Stimulated activated CD8-positive, alpha-beta memory T cell treated with anti-CD3 and anti-CD28 coated beads, Interleukin-15, amount 100 ng/mL, for 1 hour (primary cell): ENCODE data around the gene MMRN1.

Experiments
- DNase-seq: peaks from one replicate; pipeline ENCODE4 v3.0.0-alpha.2; 2020; ENCODE audit warnings: low read depth

The MMRN1 gene

DNA sequence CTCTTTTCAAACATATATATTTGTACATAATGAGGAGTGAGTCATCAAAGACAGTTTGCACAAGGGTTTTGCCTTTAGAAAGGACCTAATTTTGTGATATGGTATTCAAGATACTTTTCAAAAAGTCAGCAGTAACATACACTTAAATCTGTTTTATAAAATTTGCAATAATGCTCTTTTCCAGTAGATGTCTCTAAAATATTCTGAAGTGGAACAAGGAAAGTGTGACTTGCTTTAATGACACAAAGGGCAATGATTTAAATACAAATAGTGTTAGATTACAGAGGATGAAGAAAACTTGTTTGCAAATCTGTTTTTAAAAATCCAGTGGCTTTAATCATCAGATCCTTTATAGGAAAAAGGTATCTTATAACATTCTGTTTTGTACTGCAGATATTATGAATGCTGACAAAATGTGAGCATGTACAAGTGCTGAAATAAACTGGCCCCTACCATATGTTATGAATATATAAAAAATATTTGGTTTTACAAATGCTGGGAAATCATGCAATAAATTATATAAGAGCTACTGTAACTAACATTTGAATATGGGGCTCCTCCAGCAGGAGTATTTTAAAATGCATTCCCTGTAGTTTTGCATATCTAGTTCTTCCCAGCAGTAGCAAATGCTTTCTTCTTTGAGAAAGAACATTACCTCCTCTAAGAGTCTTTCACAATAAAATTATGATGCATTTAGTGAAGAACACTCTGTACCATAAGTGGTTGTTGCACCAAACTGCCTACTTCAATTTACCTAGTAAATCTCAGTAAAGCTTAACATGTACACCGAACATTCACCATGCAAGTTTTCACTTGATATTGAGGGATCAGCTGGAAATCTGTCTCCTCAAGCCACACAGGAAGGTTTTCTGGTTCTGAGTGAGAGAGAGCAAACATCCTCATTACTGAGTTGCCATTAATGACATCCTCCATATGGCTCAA lies 20.2 kb downstream of the MMRN1 start:
- DNase-seq: no peak

DNA sequence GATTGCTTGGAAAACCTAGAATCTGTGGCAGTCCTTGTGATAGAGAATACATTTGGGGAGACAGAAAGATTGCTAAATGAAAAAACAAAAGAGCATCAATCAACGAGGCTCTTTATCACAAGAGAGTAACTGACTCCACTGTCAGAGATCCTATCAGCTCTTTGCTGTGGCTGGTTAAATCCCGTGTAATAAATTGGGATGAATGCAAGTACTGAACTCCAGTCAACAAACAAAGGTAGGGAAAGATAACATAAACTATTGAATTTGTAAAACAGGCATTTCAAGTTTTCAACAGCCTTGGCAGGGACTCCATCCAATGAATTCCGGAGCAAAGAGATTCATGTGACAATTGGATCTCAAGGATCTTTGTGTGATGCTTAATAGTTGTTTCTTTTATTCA lies 21.3 kb downstream of the MMRN1 start:
- no peak for DNase-seq

DNA sequence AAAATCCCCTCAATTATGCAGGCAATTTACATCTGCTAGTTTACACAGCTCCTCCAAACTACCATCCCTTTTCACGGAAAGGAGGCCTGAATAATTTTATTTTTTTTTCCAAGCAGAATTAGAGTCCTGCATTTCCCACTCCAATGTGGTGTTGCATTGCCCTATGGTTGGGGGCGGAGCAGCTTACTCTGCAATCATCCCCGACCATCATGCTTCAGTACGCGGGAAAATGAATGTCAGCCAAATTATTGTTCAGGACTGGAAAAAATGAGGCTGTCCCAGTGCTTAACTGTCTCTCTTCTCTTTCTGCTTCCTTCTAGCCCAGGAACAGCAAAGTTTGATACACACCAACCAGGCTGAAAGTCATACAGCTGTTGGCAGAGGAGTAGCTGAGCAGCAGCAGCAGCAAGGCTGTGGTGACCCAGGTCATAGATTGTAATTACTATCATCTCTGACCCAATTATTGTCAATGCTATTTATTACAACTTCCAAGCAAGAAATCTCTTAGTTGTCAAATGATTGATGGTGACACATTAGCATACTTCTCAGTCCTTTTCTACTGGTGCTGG lies 28.3 kb downstream of the MMRN1 start:
- no peak for DNase-seq

DNA sequence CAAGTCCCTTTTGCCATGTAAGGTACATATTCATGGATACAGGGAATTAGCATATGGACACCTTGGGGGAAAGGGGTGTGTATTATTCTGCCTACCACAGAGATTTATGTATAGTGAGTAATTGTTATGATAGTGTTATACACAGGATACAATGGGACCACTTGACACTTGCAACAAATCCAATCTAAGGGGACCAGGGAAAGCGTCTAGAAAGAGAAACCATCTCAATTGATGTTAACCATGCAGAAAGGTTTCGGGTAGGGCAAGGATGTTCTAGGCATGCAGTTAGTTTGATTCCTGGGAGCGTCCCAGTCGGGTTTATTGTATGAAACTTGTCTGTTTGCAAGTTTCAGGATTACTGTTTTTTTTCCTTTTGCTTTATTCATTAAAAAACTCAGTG lies 34.2 kb downstream of the MMRN1 start:
- DNase-seq: no peak

DNA sequence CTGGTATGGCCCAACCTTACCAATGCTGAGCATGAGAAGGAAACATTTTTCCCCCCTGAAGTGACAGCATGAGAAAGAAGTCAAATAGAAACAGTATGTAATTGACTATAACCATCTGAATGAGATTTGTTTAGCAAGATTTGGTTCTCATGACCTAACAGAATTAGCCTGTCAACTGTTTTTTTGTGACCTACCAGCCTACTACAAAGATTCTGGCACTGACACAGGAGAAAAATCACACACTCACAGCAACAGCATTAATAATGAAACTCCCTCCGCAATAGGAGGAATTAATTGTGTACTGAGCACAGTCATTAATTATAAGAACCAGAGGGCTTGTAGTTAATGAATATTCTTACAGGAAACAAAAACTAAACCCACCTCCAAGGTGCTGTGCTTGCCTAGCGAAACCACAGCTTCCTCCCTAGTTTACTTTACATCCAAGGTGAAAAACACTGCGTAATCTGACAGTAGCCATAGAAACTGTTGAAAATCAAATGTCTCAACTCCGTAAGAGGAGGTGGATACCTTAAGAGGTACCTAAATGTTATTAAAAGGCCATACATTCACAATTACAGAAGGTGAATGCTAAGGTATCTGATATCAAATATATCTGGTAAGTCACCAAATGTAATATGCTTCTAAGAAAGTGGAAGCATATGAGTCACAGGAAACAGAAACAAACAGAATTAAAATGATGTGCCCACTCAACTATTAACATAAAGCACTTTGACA lies 34.9 kb downstream of the MMRN1 start:
- no peak for DNase-seq

DNA sequence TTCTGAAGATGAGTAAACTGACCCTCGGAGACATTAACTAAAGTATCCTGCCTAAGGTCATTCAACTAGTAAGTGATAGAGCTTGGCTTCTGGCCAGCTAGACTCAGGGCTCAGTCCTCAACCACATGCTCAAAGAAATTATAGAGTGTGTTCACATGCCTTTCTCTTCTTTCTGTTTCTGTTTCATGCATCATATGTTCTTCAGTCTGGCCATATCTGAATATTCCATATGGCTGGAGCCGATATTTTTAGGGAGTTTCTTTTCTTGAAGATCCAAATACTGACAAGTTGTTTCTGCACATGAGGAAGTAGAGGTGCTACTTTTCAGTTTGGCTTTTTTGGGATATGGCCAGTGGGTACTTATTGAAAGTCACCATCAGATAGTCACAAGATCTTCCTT lies 44.9 kb downstream of the MMRN1 start:
- no peak for DNase-seq

DNA sequence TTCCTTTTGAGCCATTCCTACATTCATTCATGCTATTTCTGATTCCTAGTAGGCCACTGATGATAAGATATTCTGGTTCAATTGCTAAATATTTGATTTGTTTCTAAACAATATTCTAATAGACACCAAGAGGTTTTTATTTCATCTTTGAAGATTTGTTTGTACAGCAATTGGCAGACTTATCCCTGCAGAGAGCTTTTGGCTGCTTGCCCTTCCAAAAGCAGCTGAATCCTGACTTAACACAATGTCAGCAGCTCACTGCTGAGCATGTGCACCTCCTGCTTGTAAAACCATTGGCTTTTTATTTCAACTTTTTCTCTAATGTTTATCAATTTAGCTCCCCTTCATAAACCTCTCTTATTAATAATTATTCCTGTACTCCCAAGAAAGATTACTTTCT lies 45.3 kb downstream of the MMRN1 start:
- DNase-seq: no peak

DNA sequence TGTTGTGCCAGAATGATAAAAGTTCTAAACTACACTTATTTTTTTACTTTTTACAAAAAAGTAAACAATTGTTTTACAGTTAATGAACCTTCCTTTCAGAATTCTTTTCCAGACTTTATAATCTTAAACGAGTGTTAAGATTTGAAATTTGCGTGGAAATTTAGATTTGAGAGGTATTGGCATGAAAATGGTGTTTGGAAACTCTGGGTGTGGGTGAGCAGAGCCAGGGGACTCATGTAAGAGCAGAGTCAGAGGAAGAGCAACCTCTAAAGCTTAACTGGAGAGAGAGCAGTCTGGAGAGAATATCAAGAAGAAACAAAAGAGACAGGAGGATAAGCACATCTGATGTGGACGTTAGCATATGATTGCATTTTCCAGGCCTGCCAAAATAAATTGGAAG lies 48.2 kb downstream of the MMRN1 start:
- DNase-seq: no peak

DNA sequence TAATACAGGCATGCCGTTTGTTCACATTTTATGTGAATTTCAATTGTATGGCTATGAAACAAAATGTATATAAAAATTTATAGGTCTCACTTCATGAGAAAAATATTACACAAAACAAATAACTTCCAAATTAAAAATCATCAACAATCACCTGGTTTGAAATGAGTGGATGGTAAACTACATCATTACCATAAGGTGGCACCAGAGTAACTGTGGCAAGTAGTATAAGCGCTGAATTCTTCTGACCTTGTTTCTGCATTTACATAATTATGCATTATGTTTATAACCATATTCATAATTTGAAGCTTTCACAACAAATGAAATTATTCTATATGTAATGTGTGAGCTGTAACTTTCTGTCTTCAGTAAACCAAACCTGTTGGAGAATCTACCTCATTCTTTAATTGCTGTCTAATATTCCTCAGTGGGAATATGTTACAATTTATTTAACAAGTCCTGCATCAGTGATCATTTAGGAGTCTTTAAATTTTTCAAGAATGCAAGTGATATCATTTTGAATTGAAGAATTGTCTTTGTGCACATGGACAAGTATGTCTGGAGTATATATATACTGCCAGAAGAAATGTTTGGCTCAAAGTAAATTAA lies 55.2 kb downstream of the MMRN1 start:
- DNase-seq: no peak

DNA sequence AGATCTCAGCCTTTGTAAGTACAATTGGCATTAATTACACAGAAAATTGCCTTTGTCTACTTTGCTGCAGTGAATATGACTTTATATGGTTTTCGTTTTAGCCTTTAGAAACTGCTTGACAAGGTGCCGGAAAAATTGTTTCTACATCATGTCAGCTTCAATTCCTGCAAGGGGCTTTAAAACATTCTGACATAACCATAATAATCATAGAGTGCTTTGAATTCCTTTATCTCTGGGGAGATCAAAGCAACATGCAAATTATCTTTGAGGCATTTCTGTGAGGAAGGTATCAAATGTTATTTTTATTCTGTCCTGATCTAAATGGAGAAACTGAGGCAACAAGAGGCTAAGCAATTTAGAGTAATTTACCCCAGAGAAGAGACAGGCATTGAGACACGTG lies 57.8 kb downstream of the MMRN1 start:
- DNase-seq: no peak

DNA sequence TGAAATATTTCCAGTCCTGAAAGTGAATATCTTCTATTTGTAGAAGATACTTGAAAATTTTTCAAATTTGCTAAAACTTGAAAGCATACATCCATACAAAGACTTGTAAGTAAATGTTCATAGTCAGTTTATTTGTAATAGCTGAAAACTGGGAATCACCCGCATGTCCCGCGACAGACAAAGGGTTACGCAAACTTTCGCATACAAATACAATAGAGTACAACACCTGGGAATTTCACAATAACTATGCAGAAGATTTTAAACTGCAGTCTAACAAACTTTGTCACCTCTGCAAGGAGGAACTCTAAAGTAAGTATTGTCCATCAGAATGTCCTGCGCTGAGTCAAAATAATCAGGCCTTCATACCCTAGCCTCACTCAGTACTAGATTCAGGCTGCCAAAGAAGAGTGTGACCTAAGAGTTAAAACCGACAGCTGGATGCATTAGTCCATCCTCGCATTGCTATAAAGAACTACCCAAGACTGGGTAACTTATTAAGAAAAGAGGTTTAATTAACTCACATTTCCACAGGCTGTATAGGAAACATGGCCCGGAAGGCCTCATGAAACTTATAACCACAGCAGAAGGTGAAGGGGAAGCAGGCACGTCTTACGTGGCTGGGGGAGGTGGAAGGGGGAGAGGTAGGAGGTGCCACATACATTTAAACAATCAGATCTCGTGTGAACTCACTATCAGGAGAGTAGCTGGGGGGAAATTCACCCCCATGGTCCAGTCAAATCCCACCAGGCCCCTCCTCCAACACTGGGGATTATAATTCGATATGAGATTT lies 60.4 kb downstream of the MMRN1 start:
- DNase-seq: no peak

DNA sequence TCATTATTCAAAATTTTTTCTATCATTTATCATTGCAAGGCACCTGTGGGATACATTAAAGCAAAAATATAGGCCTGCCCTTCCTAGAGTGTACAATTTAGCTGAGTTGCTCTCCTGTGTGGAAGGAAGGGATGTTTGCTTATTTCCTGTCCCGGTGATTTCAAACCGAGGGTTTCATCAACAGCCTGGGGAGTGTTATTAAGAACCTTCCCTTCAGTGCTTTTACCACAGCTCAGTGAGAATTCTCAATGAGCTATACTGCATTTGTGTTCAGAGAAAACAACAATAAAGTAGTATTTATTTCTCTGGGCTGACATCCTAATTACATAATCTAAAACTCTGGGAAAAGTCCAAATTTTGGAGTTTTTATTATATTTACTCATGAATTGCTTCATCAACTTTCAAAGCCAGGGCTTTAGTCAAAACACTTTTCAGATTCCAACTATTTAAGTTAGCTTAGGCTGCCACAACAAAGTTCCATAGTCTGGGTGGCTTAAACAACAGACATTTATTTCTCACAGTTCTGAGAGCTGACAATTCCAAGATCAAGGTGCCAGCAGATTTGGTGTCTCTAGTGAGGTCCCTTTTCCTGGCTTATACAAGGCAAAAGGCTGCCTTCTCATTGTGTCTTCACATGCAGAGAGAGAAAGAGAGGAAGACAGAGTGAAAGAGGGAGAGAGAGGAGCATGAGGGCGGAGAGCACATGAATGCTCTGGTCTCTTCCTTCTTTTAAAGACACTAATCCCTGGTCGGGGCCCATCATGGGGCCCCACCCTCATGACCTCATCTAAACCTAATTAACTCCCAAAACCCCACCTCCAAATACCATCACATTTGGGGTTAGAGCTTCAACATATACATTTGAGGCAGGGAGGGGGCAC lies 62.6 kb downstream of the MMRN1 start:
- DNase-seq: no peak

DNA sequence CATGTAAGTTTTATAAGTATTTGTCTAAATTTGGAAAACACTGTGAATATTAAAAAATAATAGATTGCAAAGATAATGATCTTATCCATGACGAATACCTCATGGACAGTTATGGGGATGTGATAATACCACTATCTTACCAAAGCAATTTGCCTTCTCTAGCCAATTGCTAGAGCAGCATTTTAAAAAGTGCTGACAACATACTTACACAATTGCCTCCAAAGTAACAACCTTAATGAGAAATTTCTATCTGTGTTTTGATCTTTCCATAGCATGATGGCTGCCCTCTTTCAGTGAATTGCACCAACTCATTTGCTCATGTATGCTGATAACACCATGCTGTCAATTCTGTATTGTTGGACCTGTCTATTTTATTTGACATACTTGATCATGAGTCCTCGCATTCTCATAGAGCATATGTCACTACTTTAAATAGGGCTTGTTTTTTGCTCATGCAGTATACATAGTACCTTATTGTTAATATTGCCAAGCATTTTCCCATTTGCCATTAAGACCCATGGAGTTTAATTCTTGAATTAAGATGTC lies 87.2 kb downstream of the MMRN1 start:
- no peak for DNase-seq

DNA sequence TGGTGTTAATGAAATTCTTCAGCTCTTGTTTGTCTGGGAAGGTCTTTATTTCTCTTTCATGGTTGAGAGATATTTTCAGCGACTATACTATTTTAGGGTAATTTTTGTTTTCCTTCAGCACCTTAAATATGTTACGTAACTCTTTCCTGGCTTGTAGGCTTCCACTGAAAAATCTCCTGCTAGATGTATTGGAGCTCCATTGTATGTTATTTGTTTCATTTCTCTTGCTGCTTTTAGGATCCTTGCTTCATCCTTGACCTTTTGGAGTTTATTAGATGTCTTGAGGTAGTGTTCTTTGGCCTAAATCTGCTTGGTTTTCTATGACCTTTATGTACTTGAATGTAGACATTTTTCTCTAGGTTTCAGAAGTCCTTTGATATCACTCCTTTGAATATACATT lies 93.6 kb downstream of the MMRN1 start:
- DNase-seq: no peak

DNA sequence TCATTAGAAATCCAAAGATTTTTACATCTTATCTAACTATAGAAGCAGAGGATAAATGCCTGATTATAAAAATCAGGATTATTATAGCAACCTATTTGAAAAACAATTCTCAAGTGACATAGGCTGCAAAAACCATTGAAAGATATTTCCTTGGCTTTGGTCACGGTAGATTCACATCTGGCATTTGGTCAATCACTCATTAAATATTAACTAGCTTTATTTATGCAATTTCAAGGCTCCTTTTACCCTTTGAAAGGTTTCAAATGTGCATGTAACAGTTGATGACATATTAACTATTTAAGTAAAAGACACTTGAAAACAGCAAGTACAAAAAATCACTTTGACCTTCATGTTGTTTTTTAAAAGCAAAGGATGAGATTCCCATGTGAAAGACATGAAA lies 98.1 kb downstream of the MMRN1 start:
- DNase-seq: no peak

DNA sequence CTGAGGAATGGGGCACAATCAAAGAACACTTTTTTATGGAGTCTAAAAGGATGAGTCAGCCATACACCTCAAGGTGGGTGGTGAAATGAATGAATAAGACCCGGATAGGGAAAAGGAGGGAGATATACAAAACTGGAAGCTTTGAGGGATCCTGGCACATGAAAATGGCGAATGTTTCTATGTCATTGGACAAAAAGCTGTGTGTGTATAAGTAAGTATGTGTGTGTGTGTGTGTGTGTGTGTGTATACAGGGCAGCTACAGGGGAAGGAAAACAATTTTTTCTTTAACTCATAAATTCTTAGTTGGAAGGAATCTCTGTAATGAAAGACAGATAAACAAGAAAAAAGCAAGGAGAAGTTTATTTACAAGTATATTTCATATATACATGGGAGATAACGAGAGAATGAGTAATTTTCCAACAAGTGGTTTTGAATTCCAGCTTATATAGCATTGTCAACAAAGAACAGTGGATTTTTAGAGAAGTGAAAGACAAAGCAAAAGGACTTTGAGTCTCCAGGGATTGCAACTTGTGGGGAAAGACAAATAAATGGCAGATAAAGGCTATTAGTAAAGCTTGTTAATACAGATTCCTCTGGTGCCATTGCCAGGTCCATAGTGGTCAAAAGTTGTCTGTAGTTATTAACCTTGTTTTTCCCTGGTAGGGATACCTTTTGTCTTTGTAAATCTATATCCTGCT lies 99.7 kb downstream of the MMRN1 start:
- DNase-seq: no peak

DNA sequence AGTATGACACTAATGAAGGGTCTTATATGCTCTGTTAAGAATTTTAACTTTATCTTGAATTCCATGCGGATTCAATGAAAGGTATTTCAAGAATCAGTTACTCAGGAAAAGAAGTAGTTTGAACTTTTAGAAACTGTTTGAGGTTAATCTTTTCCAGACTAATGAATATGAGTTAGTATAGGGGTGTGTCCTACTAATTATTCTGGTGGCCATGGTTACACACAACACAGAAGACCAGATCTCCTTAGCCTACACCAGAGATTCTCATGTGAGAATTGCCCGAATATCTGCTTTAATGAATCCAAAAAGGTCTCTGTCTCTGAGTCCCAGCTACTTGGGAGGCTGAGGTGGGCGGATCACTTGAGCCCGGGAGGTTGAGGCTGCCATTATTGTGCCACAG lies 100.4 kb downstream of the MMRN1 start:
- DNase-seq: no peak

DNA sequence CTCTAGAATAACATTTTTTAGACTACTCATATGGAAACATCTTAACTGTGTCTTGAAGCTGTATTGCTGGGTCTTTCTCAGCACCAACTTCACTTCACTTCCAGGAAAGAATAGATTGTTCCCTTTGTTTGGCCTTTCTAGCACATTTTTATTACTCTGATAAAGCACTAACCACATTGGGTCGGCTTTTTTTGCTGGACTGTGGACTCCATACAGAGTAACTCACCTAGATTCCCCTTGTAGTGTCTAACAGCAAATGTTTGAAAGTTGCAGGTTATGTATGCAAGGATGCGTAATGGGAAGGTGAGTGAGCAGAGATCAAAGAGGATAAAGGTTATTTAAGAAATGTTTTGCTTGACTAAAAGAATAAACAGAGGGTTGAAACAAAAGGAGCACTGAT lies 101.2 kb downstream of the MMRN1 start:
- DNase-seq: no peak

DNA sequence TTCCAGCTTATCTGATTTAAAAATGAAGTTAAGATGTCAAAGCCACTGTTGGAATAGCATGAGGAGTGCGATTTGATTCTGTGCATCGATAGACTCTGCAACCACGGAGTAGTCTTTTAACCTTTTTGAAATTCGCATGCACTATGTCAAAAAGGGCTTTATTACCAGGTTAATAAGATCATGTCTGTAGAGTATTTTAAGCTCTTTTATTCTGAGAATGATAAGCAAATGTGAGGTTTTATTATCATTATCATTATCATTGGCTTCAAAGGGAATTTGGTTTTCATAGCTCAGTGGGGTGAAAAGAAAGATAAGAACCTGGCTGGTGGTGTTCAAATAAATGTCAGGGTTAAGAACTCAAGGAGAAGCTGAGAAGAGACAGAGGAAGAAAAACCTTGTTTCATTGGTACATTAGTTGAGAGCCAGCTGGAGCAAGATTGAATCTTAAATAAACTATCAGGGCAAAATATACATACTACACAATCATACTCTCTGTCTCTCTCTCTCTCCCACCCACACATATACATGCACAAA lies 102.6 kb downstream of the MMRN1 start:
- DNase-seq: no peak
